Esophagus squamous epithelium (tissue), 4 donors: ENCODE results near the gene FOXD4L1.
"Not testable (repeated sequence)": the region's sequence is repeated elsewhere in the genome, so short reads cannot be mapped to it uniquely, and the experiment has no call there.

Experiments used
- CTCF ChIP-seq, 6 experiments: fragments of 450-650 bp in 4 of 6; fragments of 200-600 bp in 2 of 6; sonication (generic) in 2 of 6; IDR thresholded peaks; one replicate each; pipeline ENCODE4 v1.5.1; 2016 to 2019; ENCODE audit warnings: antibody characterized with exemption in 6 of 6, mild to moderate bottlenecking in 4 of 6, moderate library complexity in 4 of 6
- POLR2A ChIP-seq, 4 donors: fragments of 450-650 bp; IDR thresholded peaks; one replicate each; pipeline ENCODE4 v1.6.1; 2017; ENCODE audit warnings: antibody characterized with exemption in 4 of 4, mild to moderate bottlenecking in 4 of 4, moderate library complexity in 3 of 4

- TF ChIP-seq CTCF, POLR2A (IDR thresholded peaks at IDR 0.05): not testable (repeated sequence)
Observed at GRCh38 chr2:113496527-113496926, 1.9 kb upstream of the FOXD4L1 start.
